Panc1 (cell line): ENCODE data around the gene PKP4. TPM values are rescaled to one million over a fixed set of nuclear protein-coding genes. Genes with fewer than 3 reads are reported as not detected.

ENCODE experiments used
- ATAC-seq: fragments of 200-7000 bp; cut with Tn5 transposase; 2 replicates; pipeline ENCODE4 v1.9.1; 2020; ENCODE audit warnings: mild to moderate bottlenecking, moderate library complexity
- BruUV-seq: library from RNA; stranded (reverse); fragments of 400-500 nt; replicated peaks from 2 replicates; lab custom pipeline; 2021; lab: Mats Ljungman, UMichigan
- CTCF ChIA-PET: fragments of 300-600 bp; sonication (Branson Sonifier 250); formaldehyde crosslinking; loops from one replicate; lab custom pipeline; 2022; ENCODE audit warnings: antibody characterized with exemption; lab: Charles Lee
- POLR2A ChIA-PET: fragments of 300-600 bp; sonication (Branson Sonifier 250); formaldehyde crosslinking; loops from one replicate; lab custom pipeline; 2022; ENCODE audit warnings: antibody characterized with exemption; lab: Charles Lee
- DNase-seq: peaks from one replicate; pipeline ENCODE4 v3.0.0-alpha.2; 2010; ENCODE audit warnings: low read depth, low spot score
- H3K27ac ChIP-seq: 2 replicates; pipeline ENCODE4 v1.5.1; 2011; ENCODE audit warnings: mild to moderate bottlenecking, low read length, inconsistent platforms
- H3K27me3 ChIP-seq: fragments of 200-500 bp; sonication (Bioruptor generic); 2 replicates; pipeline ENCODE4 v1.6.0; 2014; ENCODE audit warnings: low read length, inconsistent platforms; ENCODE audit not compliant: control insufficient read depth, insufficient read depth
- H3K36me3 ChIP-seq: fragments of 200-500 bp; sonication (Bioruptor generic); 2 replicates; pipeline ENCODE4 v1.5.1; 2014; ENCODE audit warnings: inconsistent platforms, mild to moderate bottlenecking, low read length, moderate library complexity; ENCODE audit not compliant: control insufficient read depth, insufficient read depth
- H3K4me1 ChIP-seq: 2 replicates; pipeline ENCODE4 v1.5.1; 2011; ENCODE audit warnings: inconsistent platforms, mild to moderate bottlenecking, low read length, moderate library complexity; ENCODE audit not compliant: control insufficient read depth, insufficient read depth
- H3K4me3 ChIP-seq, 2 experiments: 2 replicates each; pipeline ENCODE4 v1.5.1; 2011 to 2012; ENCODE audit warnings: low read depth in 2 of 2, low read length in 2 of 2, mild to moderate bottlenecking in 2 of 2, inconsistent platforms in 1 of 2, moderate library complexity in 1 of 2
- H3K9me3 ChIP-seq: fragments of 200-500 bp; sonication (Bioruptor generic); 2 replicates; pipeline ENCODE4 v1.5.1; 2014; ENCODE audit warnings: low read depth, mild to moderate bottlenecking, inconsistent platforms, low read length, moderate library complexity; ENCODE audit not compliant: control insufficient read depth, insufficient read depth
- CTCF ChIP-seq: fragments of 450-650 bp; IDR thresholded peaks from 2 replicates; pipeline ENCODE4 v1.5.1; 2017; ENCODE audit warnings: mild to moderate bottlenecking
- POLR2AphosphoS5 ChIP-seq: IDR thresholded peaks from 2 replicates; pipeline ENCODE4 v1.6.1; 2012; ENCODE audit warnings: mild to moderate bottlenecking, low read depth, low read length, moderate library complexity
- REST ChIP-seq, 2 experiments: IDR thresholded peaks; 2 replicates each; pipeline ENCODE4 v1.6.1; 2011 to 2012; ENCODE audit warnings: low read depth in 2 of 2, control low read depth in 1 of 2, low read length in 1 of 2, mild to moderate bottlenecking in 1 of 2, moderate library complexity in 1 of 2; ENCODE audit not compliant: insufficient read depth in 1 of 2
- SIN3A ChIP-seq: IDR thresholded peaks from 2 replicates; pipeline ENCODE4 v1.6.1; 2012; ENCODE audit warnings: low read depth, mild to moderate bottlenecking, low read length, moderate library complexity, borderline replicate concordance; ENCODE audit not compliant: insufficient read depth
- TCF7L2 ChIP-seq: IDR thresholded peaks from 2 replicates; pipeline ENCODE4 v1.6.1; 2011; ENCODE audit warnings: mild to moderate bottlenecking, low read depth, low read length, inconsistent platforms
- in situ Hi-C: cut with HindIII; loops from 2 replicates; pipeline ENCODE4 v1.10.0; 2016; ENCODE audit warnings: low sequenced_read_pairs, low pct_unique_long_range_greater_than_20kb
- intact Hi-C: fragments of 100-400 bp; cut with micrococcal nuclease; formaldehyde crosslinking; loops from one replicate; pipeline ENCODE4 v1.10.0; 2022; ENCODE audit not compliant: unreplicated experiment
- total RNA-seq: library from RNA; stranded (reverse); gene quantifications from one replicate; pipeline ENCODE4 v1.2.1, GENCODE V29; 2021; ENCODE audit not compliant: unreplicated experiment

PKP4 gene
- total RNA-seq, 1 experiment from 2014 or later = 81.7 TPM

GRCh38 chr2:158498043-158498748, 41.4 kb downstream of the PKP4 start:
- Histone ChIP-seq H3K27me3 (no peaks in the 10 kb centered on the region), H3K4me1 (peaks cover 60% of the 10 kb centered on the region), H3K9me3 (no peaks in the 10 kb centered on the region), H3K27ac (peak overlapping the region; percentile 40), H3K36me3 (no peaks in the 10 kb centered on the region), H3K4me3 (no peak overlapping the region)
- intact Hi-C loops (no loop called here), in situ Hi-C loops (no loop called here)
- ChIA-PET CTCF (no interaction called here), POLR2A (no interaction called here)
- TF ChIP-seq CTCF (no peak), REST (IDR thresholded peaks at IDR 0.05; ENCODE audit: insufficient read depth in 1 of 2, low read depth in 2 of 2, low read length in 1 of 2) (no peak), POLR2AphosphoS5 (no peak), TCF7L2 (no peak), SIN3A (no peak)
- DNase-seq (no peak), ATAC-seq (no peak)
- no TSS peak for BruUV-seq

GRCh38 chr2:158498749-158499136, 42.0 kb downstream of the PKP4 start:
- no peak overlapping the region for H3K4me3 ChIP-seq
- no peaks in the 10 kb centered on the region for H3K27me3 ChIP-seq
- intact Hi-C loops (no loop called here), in situ Hi-C loops (no loop called here)
- peak overlapping the region; percentile 26; the same call in 1 of the 2 replicates for H3K27ac ChIP-seq
- POLR2A ChIA-PET = no interaction called here
- no TSS peak for BruUV-seq
- DNase-seq = no peak
- ATAC-seq = no peak
- H3K36me3 ChIP-seq = no peaks in the 10 kb centered on the region
- TF ChIP-seq CTCF (no peak; the same call in 1 of the 2 replicates), REST (IDR thresholded peaks at IDR 0.05; ENCODE audit: insufficient read depth in 1 of 2, low read depth in 2 of 2, low read length in 1 of 2) (no peak), TCF7L2 (no peak), SIN3A (no peak), POLR2AphosphoS5 (no peak)
- H3K4me1 ChIP-seq = peaks cover 65% of the 10 kb centered on the region
- no peaks in the 10 kb centered on the region for H3K9me3 ChIP-seq
- CTCF ChIA-PET = interaction anchor here (0.7 kb wide), 1 partner anchor 42 kb away, joined by 13 read pairs; the partner anchor contains the start of genes CCDC148 and PKP4
